Effector memory CD4-positive, alpha-beta T cell (primary cell): ENCODE measurements around the gene TAS2R46.
"Not testable (repeated sequence)": the region's sequence is repeated elsewhere in the genome, so short reads cannot be mapped to it uniquely, and the experiment has no call there.

ENCODE experiments used
- DNase-seq, 3 donors: peaks; one replicate each; pipeline ENCODE4 v3.0.0-alpha.2; 2020
- H3K27ac ChIP-seq: 2 replicates; pipeline ENCODE4 v1.7.0; 2013; ENCODE audit warnings: mild to moderate bottlenecking, low read length, moderate library complexity; ENCODE audit not compliant: insufficient read depth, poor library complexity, severe bottlenecking
- H3K27me3 ChIP-seq: replicated peaks from 2 replicates; pipeline ENCODE4 v1.7.0; 2013; ENCODE audit warnings: mild to moderate bottlenecking, low read length; ENCODE audit not compliant: insufficient read depth, control insufficient read depth, poor library complexity, severe bottlenecking
- H3K36me3 ChIP-seq: 2 replicates; pipeline ENCODE4 v1.7.0; 2013; ENCODE audit warnings: mild to moderate bottlenecking, low read length, moderate library complexity; ENCODE audit not compliant: control insufficient read depth, insufficient read depth
- H3K4me1 ChIP-seq: 2 replicates; pipeline ENCODE4 v1.7.0; 2013; ENCODE audit warnings: low read length, mild to moderate bottlenecking; ENCODE audit not compliant: control insufficient read depth, insufficient read depth, poor library complexity, severe bottlenecking
- H3K4me3 ChIP-seq: 2 replicates; pipeline ENCODE4 v1.7.0; 2013; ENCODE audit warnings: low read length, low read depth, mild to moderate bottlenecking; ENCODE audit not compliant: insufficient read depth, poor library complexity, severe bottlenecking
- H3K9me3 ChIP-seq: 2 replicates; pipeline ENCODE4 v1.7.0; 2013; ENCODE audit warnings: mild to moderate bottlenecking, low read length, moderate library complexity; ENCODE audit not compliant: control insufficient read depth
- total RNA-seq, 3 donors: gene quantifications; one replicate each; lab custom pipeline; 2026; lab: John Stamatoyannopoulos, UW

TAS2R46 gene, protein sequence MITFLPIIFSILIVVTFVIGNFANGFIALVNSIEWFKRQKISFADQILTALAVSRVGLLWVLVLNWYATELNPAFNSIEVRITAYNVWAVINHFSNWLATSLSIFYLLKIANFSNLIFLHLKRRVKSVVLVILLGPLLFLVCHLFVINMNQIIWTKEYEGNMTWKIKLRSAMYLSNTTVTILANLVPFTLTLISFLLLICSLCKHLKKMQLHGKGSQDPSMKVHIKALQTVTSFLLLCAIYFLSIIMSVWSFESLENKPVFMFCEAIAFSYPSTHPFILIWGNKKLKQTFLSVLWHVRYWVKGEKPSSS
- total RNA-seq, result 0.35 to 0.52 (median 0.39) reads per million in 3 donors

DNA sequence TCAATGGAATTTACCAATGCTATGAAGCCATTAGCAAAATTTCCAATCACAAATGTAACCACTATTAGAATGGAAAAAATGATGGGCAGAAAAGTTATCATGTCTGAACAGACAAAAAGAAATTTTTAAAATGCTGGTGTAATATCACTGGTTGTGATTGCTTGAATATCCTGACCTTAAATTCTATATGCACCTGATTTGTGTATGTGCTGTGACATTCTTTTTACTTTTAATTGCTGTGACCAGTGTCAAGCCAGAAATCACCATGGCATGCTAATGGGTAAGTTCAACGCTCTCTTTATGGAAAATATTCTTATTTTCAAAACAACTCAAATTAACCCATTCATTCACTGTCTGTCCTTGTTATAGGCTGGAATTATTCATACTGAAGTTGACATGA is at the start of gene TAS2R46:
TSS of gene TAS2R46 (minus strand) at position 101 of the 400 bp plus-strand sequence. CDS start at position 101, 0 bp downstream.
- not testable (repeated sequence) for H3K27me3 ChIP-seq, H3K4me1 ChIP-seq, H3K36me3 ChIP-seq, H3K27ac ChIP-seq, H3K9me3 ChIP-seq, H3K4me3 ChIP-seq, DNase-seq

DNA sequence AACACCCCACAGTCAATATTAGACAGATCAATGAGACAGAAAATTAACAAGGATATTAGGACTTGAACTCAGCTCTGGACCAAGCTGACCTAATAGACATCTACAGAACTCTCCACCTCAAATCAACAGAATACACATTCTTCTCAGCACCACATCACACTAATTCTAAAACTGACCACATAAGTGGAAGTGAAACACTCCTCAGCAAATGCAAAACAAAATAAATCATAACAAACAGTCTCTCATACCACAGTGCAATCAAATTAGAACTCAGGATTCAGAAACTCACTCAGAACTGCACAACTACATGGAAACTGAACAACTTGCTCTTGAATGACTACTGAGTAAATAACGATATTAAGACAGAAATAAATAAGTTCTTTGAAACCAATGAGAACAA is 49.1 kb upstream of the TAS2R46 start:
- H3K9me3 ChIP-seq, result not testable (repeated sequence)

DNA sequence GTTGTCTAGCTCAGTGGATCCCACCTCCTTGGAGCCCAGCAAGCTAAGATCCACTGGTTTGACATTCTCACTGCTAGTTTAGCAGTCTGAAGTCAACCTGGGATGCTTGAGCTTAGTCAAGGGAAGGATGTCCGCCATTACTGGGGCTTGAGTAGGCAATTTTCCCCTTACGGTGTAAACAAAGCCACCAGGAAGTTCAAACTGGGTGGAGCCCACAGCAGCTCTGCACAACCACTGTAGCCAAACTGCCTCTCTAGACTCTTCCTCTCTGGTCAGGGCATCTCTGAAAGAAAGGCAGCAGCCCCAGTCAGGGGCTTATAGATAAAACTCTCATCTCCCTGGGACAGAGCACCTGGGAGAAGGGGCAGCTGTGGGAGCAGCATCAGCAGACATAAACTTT is 46.8 kb upstream of the TAS2R46 start:
- no peaks in the 10 kb centered on the region for H3K9me3 ChIP-seq
- DNase-seq, result no peak
- no peak overlapping the region for H3K27ac ChIP-seq
- no peaks in the 10 kb centered on the region for H3K27me3 ChIP-seq
- no peak overlapping the region for H3K4me3 ChIP-seq
- H3K4me1 ChIP-seq, result peaks cover 6% of the 10 kb centered on the region
- no peaks in the 10 kb centered on the region for H3K36me3 ChIP-seq

More for the DNA sequence above, 49.1 kb upstream of the TAS2R46 start:
- H3K4me3 ChIP-seq, H3K4me1 ChIP-seq, H3K27ac ChIP-seq, H3K36me3 ChIP-seq, DNase-seq, H3K27me3 ChIP-seq: not testable (repeated sequence)

- no peak overlapping the region for H3K27ac ChIP-seq
- H3K9me3 ChIP-seq, result no peaks in the 10 kb centered on the region
- H3K27me3 ChIP-seq, result no peaks in the 10 kb centered on the region
- H3K4me1 ChIP-seq, result peaks cover 6% of the 10 kb centered on the region
- DNase-seq, result no peak
- no peak overlapping the region for H3K4me3 ChIP-seq
- no peaks in the 10 kb centered on the region for H3K36me3 ChIP-seq
These were observed 45.6 kb upstream of the TAS2R46 start for GRCh38 chr12:11107719-11108118.

DNA sequence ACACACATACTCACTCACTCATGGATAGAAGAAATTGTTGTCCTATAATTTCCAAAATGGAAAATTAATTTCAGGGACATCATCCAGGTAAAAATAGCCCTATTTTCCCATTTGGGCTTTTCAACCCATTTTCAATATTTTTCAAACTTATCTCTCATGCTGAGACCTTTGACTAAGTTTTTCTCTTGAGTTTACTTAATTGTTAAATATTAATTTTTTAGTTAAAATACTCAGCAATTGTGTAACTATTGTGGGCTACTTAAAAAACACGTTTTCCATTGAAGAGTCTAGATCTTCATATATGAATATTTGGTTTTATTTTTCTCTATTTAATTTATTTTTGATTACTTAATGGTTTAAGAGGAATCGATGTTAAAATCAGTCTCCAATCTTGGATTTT is 44.2 kb upstream of the TAS2R46 start:
- Histone ChIP-seq H3K9me3 (no peaks in the 10 kb centered on the region), H3K4me3 (no peak overlapping the region), H3K27me3 (no peaks in the 10 kb centered on the region), H3K36me3 (no peaks in the 10 kb centered on the region), H3K27ac (no peak overlapping the region), H3K4me1 (peaks cover 6% of the 10 kb centered on the region)
- no peak for DNase-seq

- Histone ChIP-seq H3K9me3 (no peaks in the 10 kb centered on the region), H3K4me1 (peaks cover 6% of the 10 kb centered on the region), H3K27me3 (no peaks in the 10 kb centered on the region), H3K4me3 (no peak overlapping the region), H3K27ac (no peak overlapping the region), H3K36me3 (no peaks in the 10 kb centered on the region)
- DNase-seq, result no peak
These were observed 43.5 kb upstream of the TAS2R46 start for GRCh38 chr12:11105546-11105945.

DNA sequence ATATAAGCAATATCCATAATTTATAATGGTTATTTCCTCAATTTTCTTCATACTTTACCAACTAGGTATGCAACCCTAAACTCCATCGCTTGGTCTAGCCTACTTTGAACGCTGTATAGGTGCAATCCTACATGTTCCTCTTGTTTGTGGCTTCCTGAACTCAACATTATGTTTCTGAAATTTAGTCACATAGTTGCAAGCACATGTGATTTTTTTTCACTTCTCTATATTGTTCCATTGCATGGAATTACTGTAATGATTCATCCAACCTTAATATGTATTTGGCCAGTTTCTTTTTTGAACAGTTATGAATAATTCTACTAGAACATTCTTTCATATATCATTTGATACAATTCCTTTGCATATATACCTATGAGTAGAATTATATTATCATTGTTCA is 32.8 kb upstream of the TAS2R46 start:
- DNase-seq, H3K27me3 ChIP-seq, H3K27ac ChIP-seq, H3K9me3 ChIP-seq, H3K4me1 ChIP-seq, H3K4me3 ChIP-seq, H3K36me3 ChIP-seq: not testable (repeated sequence)

- Histone ChIP-seq H3K9me3 (no peaks in the 10 kb centered on the region), H3K27me3 (no peaks in the 10 kb centered on the region), H3K36me3 (no peaks in the 10 kb centered on the region), H3K27ac (no peak within 1 kb of the TSS), H3K4me3 (no peak within 1 kb of the TSS), H3K4me1 (no peaks in the 10 kb centered on the region)
- no peak for DNase-seq
These were observed 30.0 kb upstream of the TAS2R46 start, which contains the start of gene TAS2R43 for GRCh38 chr12:11092128-11092527. TAS2R43 (minus strand) TSS chr12:11092313; CDS start chr12:11092229, 84 bp downstream.

- DNase-seq, result no peak
- Histone ChIP-seq H3K27ac (no peak overlapping the region), H3K4me1 (no peaks in the 10 kb centered on the region), H3K9me3 (no peaks in the 10 kb centered on the region), H3K27me3 (no peaks in the 10 kb centered on the region), H3K4me3 (no peak overlapping the region), H3K36me3 (no peaks in the 10 kb centered on the region)
These were observed 27.2 kb upstream of the TAS2R46 start for GRCh38 chr12:11089246-11089645.

DNA sequence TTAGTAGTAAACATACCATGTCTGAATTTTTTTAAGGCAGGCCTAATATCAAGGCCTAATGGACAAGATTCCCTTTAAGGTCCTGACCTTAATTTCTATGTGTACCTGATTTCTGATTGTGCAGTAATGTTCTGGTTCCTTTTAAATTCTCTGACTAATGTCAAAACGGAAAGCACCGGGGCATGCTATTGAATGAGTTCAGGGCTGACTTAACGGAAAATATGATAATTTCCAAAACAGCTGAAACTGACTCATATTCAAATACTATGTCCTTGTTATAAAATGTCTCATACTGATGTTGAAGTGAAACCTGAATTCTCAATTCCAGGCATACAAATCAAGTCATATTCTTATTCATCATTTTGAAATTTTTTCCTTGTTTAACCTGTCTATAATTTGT is 23.3 kb upstream of the TAS2R46 start:
- Histone ChIP-seq H3K36me3 (no peaks in the 10 kb centered on the region), H3K4me1 (no peaks in the 10 kb centered on the region), H3K9me3 (no peaks in the 10 kb centered on the region), H3K27ac (no peak overlapping the region), H3K4me3 (no peak overlapping the region), H3K27me3 (no peaks in the 10 kb centered on the region)
- DNase-seq, result no peak
